Activated CD4-positive, CD25-positive, alpha-beta regulatory T cell treated with anti-CD3 and anti-CD28 coated beads, Interleukin-2, amount 50 U/mL, for 16 hours (primary cell): ENCODE results near the gene RPL36A.

Experiments used
- DNase-seq: peaks from one replicate; pipeline ENCODE4 v3.0.0-alpha.2; 2020; ENCODE audit warnings: low read depth, low spot score

RPL36A gene

GRCh38 chrX:101390664-101391525 is at the start of gene RPL36A:
RPL36A (plus strand) TSS chrX:101391011; CDS start chrX:101391044, 33 bp downstream.
- DNase-seq: peak; percentile 63

GRCh38 chrX:101347859-101348451 is 42.9 kb upstream of the RPL36A start:
- no peak for DNase-seq

- DNase-seq: peak; percentile 50
These were observed 42.2 kb upstream of the RPL36A start, which contains the start of gene TIMM8A for GRCh38 chrX:101348452-101349192. TIMM8A (minus strand) TSS chrX:101348742; CDS start chrX:101348664, 78 bp downstream.

GRCh38 chrX:101349193-101349562 is 41.6 kb upstream of the RPL36A start:
- no peak for DNase-seq

- no peak for DNase-seq
These were observed 33.5 kb upstream of the RPL36A start for GRCh38 chrX:101357166-101357795.

GRCh38 chrX:101359966-101360365 is 30.8 kb upstream of the RPL36A start:
- DNase-seq: no peak

GRCh38 chrX:101360390-101360789 is 30.4 kb upstream of the RPL36A start:
- no peak for DNase-seq

- no peak for DNase-seq
These were observed 28.7 kb upstream of the RPL36A start for GRCh38 chrX:101362116-101362515.

- DNase-seq: no peak
These were observed 28.1 kb upstream of the RPL36A start for GRCh38 chrX:101362757-101363156.

- no peak for DNase-seq
These were observed 25.5 kb upstream of the RPL36A start for GRCh38 chrX:101365301-101365795.

- no peak for DNase-seq
These were observed 22.0 kb upstream of the RPL36A start for GRCh38 chrX:101368800-101369199.

- no peak for DNase-seq
These were observed 21.1 kb upstream of the RPL36A start for GRCh38 chrX:101369687-101370086.

- DNase-seq: no peak
These were observed 19.8 kb upstream of the RPL36A start for GRCh38 chrX:101370888-101371504.

- DNase-seq: no peak
These were observed 13.3 kb upstream of the RPL36A start for GRCh38 chrX:101377547-101377946.

- no peak for DNase-seq
These were observed 7.1 kb upstream of the RPL36A start for GRCh38 chrX:101383679-101384205.

- DNase-seq: no peak
These were observed 5.7 kb upstream of the RPL36A start for GRCh38 chrX:101385026-101385684.

- DNase-seq: no peak
These were observed 4.8 kb upstream of the RPL36A start, which contains the start of gene BTK for GRCh38 chrX:101385795-101386541. BTK (minus strand) TSS chrX:101386191; CDS start chrX:101375284, 10,907 bp downstream.

- DNase-seq: no peak
These were observed 4.3 kb upstream of the RPL36A start for GRCh38 chrX:101386542-101386885.

- DNase-seq: no peak
These were observed 2.2 kb upstream of the RPL36A start for GRCh38 chrX:101388604-101389003.

- DNase-seq: no peak
These were observed 1.0 kb downstream of the RPL36A start for GRCh38 chrX:101391831-101392230.
